Adrenal gland (tissue), 12 donors: ENCODE data around the gene MSL2. TPM values are rescaled to one million over a fixed set of nuclear protein-coding genes. Genes with fewer than 3 reads are reported as not detected.

ENCODE experiments used
- DNase-seq, 7 donors: peaks; one replicate each; pipeline ENCODE4 v3.0.0-alpha.2; 2019 to 2020
- H3K27ac ChIP-seq, 5 donors: fragments of 200-600 bp; sonication (generic) in 4 of 5; 1 replicate in 3 of 5; 2 replicates in 2 of 5; pipeline versions ENCODE4 v1.5.1 to v1.8.0; 2016 to 2020; ENCODE audit warnings: mild to moderate bottlenecking in 1 of 5
- H3K27me3 ChIP-seq: fragments of 200-600 bp; 2 replicates; pipeline ENCODE4 v1.8.0; 2021
- H3K36me3 ChIP-seq, 2 donors: fragments of 200-600 bp; replicated peaks in 1 of 2; 1 replicate in 1 of 2; 2 replicates in 1 of 2; pipeline versions ENCODE4 v1.5.1 to v1.8.0; 2018 to 2022
- H3K4me1 ChIP-seq, 2 donors: fragments of 200-600 bp; replicated peaks in 1 of 2; 1 replicate in 1 of 2; 2 replicates in 1 of 2; pipeline versions ENCODE4 v1.5.1 to v1.8.0; 2018 to 2021
- H3K4me3 ChIP-seq, 4 donors: fragments of 200-600 bp; sonication (generic) in 3 of 4; one replicate each; pipeline ENCODE4 v1.5.1; 2016 to 2018
- H3K9me3 ChIP-seq, 3 donors: fragments of 200-600 bp; sonication (generic) in 1 of 3; replicated peaks in 1 of 3; 1 replicate in 2 of 3; 2 replicates in 1 of 3; pipeline versions ENCODE4 v1.5.1 to v1.8.0; 2016 to 2021
- CTCF ChIP-seq, 6 experiments: fragments of 450-650 bp in 4 of 6; fragments of 200-600 bp in 2 of 6; sonication (generic) in 1 of 6; IDR thresholded peaks; 1 replicate in 5 of 6; 2 replicates in 1 of 6; pipeline versions ENCODE4 v1.5.1 to v1.8.0; 2016 to 2021; ENCODE audit warnings: antibody characterized with exemption in 6 of 6, mild to moderate bottlenecking in 2 of 6, moderate library complexity in 1 of 6
- POLR2A ChIP-seq, 2 donors: fragments of 450-650 bp; IDR thresholded peaks; one replicate each; pipeline ENCODE4 v1.6.1; 2017; ENCODE audit warnings: antibody characterized with exemption in 2 of 2, mild to moderate bottlenecking in 2 of 2, moderate library complexity in 1 of 2
- WGBS, 4 donors: extraction: QIAGEN DNeasy Blood & Tissue Kit in 2 of 4; methylation state at CpG; one replicate each; pipeline versions ENCODE4 v1.1.5 to v1.1.7; 2013 to 2017; 5-methylcytosine and 5-hydroxymethylcytosine counted together
- intact Hi-C, 2 donors: fragments of 100-400 bp; cut with DNase I; formaldehyde crosslinking; loops; one replicate each; pipeline versions ENCODE4 v1.14.1 to v1.15.0; 2022 to 2023
- polyA plus RNA-seq, 3 donors: library from polyadenylated mRNA; stranded (reverse); fragments of 200-250 nt in 2 of 3; fragments of 350-450 nt in 1 of 3; fragmentation: Illumina TruSeq in 1 of 3; extraction: RNeasy Lipid Tissue Mini Kit (QIAGEN cat#74804) in 1 of 3; gene quantifications; one replicate each; pipeline ENCODE4 v1.2.3, GENCODE V29; 2013 to 2014
- total RNA-seq, 9 donors: library from RNA; depleted of rRNA in 4 of 9; stranded (reverse); fragments of >200 nt in 4 of 9; fragments of 120-200 nt in 1 of 9; fragmentation: NEBNext Ultra II Directional in 1 of 9; extraction: Animal tissue kit (Norgen Biotek cat#: 25700) in 1 of 9; gene quantifications; one replicate each; pipeline versions ENCODE4 v1.1.0 to v1.2.4, GENCODE V29; 2013 to 2023
- donor health status: healthy with polysubstance abuse.
- donor health status: Bipolar disorder and iron deficiency.
- donor health status: DM: yes; HTN: yes; CAD: no.
- donor health status: DM: no; HTN: no; CAD: no.
- donor health status: DM: no; HTN: no; CAD: no.
- donor health status: DM: yes; HTN: yes; CAD: no.

Gene MSL2
- total and polyA plus RNA-seq, 12 donors, result 4.0 to 36.0 (median 19.1) TPM

GRCh38 chr3:136109499-136109898 is 86.6 kb downstream of the MSL2 start:
- intact Hi-C loops, result no loop called here
- no peak for DNase-seq
- Histone ChIP-seq H3K27ac (no peak overlapping the region), H3K4me1 (no peaks in the 10 kb centered on the region), H3K36me3 (no peaks in the 10 kb centered on the region), H3K9me3 (no peaks in the 10 kb centered on the region), H3K4me3 (no peak overlapping the region), H3K27me3 (no peaks in the 10 kb centered on the region)
- 94 to 100% (median 94%) methylated on average over 1 of the region's 1 CpG for WGBS, 4 donors
- no peak for TF ChIP-seq POLR2A (IDR thresholded peaks at IDR 0.05)
- no peak for TF ChIP-seq CTCF (IDR thresholded peaks at IDR 0.05)

- no peak for TF ChIP-seq POLR2A (IDR thresholded peaks at IDR 0.05)
- TF ChIP-seq CTCF (IDR thresholded peaks at IDR 0.05), result no peak
- H3K27me3 ChIP-seq, result no peaks in the 10 kb centered on the region
Observed at GRCh38 chr3:136106101-136106500, 90.0 kb downstream of the MSL2 start.

GRCh38 chr3:136105044-136105443 is 91.1 kb downstream of the MSL2 start:
- intact Hi-C loops, result no loop called here
- H3K36me3 ChIP-seq, result peaks cover 0 to 11% of the 10 kb centered on the region in 2 donors
- 84 to 93% (median 85%) methylated on average over 4 of the region's 4 CpGs for WGBS, 4 donors

More at GRCh38 chr3:136106101-136106500, 90.0 kb downstream of the MSL2 start:
- no peaks in the 10 kb centered on the region for H3K9me3 ChIP-seq
- WGBS, 4 donors, result 93 to 97% (median 96%) methylated on average over 6 of the region's 6 CpGs
- no peak for DNase-seq
- intact Hi-C loops, result no loop called here
- no peak overlapping the region for H3K4me3 ChIP-seq
- no peaks in the 10 kb centered on the region for H3K4me1 ChIP-seq
- H3K27ac ChIP-seq, result no peak overlapping the region
- peaks cover 0 to 11% of the 10 kb centered on the region in 2 donors for H3K36me3 ChIP-seq

More at GRCh38 chr3:136105044-136105443, 91.1 kb downstream of the MSL2 start:
- no peaks in the 10 kb centered on the region for H3K27me3 ChIP-seq
- DNase-seq, result no peak
- H3K4me1 ChIP-seq, result no peaks in the 10 kb centered on the region
- H3K4me3 ChIP-seq, result no peak overlapping the region
- no peak overlapping the region for H3K27ac ChIP-seq
- TF ChIP-seq POLR2A (IDR thresholded peaks at IDR 0.05), result no peak
- TF ChIP-seq CTCF (IDR thresholded peaks at IDR 0.05), result no peak
- no peaks in the 10 kb centered on the region for H3K9me3 ChIP-seq

Other genes starting within 250 kb of the MSL2 start
- 10 to 100 TPM in 6 of 9 donors, 1 to 10 TPM in 3; 8.4 to 23.1 (median 14.7) TPM for gene PPP2R3A, start 230.6 kb downstream of the MSL2 start, total RNA-seq
- gene PPP2R3A, start 230.6 kb downstream of the MSL2 start, polyA plus RNA-seq, result 10 to 100 TPM in 1 of 3 donors, 1 to 10 TPM in 2; 2.1 to 20.6 (median 2.3) TPM
- gene PCCB, start 54.0 kb upstream of the MSL2 start, total RNA-seq, result 100 to 1,000 TPM; 113 to 247 (median 139) TPM
- 100 to 1,000 TPM in 1 of 3 donors, 10 to 100 TPM in 2; 24.6 to 156 (median 61.1) TPM for gene PCCB, start 54.0 kb upstream of the MSL2 start, polyA plus RNA-seq